Gastroesophageal sphincter (tissue), 4 donors: ENCODE results near the gene CNIH4. TPM values are rescaled to one million over a fixed set of nuclear protein-coding genes. Genes with fewer than 3 reads are reported as not detected.
"Not testable (repeated sequence)": the region's sequence is repeated elsewhere in the genome, so short reads cannot be mapped to it uniquely, and the experiment has no call there.

Experiments
- ATAC-seq: fragments of 150-250 bp; one replicate; pipeline ENCODE4 v1.9.1; 2016; ENCODE audit warnings: mild to moderate bottlenecking, moderate library complexity
- H3K27ac ChIP-seq, 4 donors: fragments of 200-600 bp; sonication (generic) in 3 of 4; 1 replicate in 3 of 4; 2 replicates in 1 of 4; pipeline ENCODE4 v1.5.1; 2016 to 2019
- H3K27me3 ChIP-seq: fragments of 200-600 bp; sonication (generic); one replicate; pipeline ENCODE4 v1.5.1; 2019
- H3K36me3 ChIP-seq, 2 donors: fragments of 200-600 bp; sonication (generic); one replicate each; pipeline ENCODE4 v1.5.1; 2019; ENCODE audit warnings: control low read depth in 1 of 2
- H3K4me1 ChIP-seq, 3 donors: fragments of 200-600 bp; sonication (generic); 1 replicate in 2 of 3; 2 replicates in 1 of 3; pipeline ENCODE4 v1.5.1; 2016 to 2019; ENCODE audit warnings: control low read depth in 2 of 3
- H3K4me3 ChIP-seq, 2 donors: fragments of 200-600 bp; sonication (generic); one replicate each; pipeline ENCODE4 v1.5.1; 2019; ENCODE audit warnings: mild to moderate bottlenecking in 1 of 2, moderate library complexity in 1 of 2
- H3K9me3 ChIP-seq, 3 donors: fragments of 200-600 bp; sonication (generic); one replicate each; pipeline ENCODE4 v1.5.1; 2017 to 2019; ENCODE audit warnings: control low read depth in 2 of 3
- CTCF ChIP-seq, 4 experiments: fragments of 200-600 bp in 2 of 4; fragments of 450-650 bp in 2 of 4; sonication (generic) in 1 of 4; IDR thresholded peaks; one replicate each; pipeline ENCODE4 v1.5.1; 2017 to 2019; ENCODE audit warnings: antibody characterized with exemption in 4 of 4, mild to moderate bottlenecking in 2 of 4, moderate library complexity in 2 of 4
- EP300 ChIP-seq: sonication (generic); formaldehyde crosslinking; IDR thresholded peaks from one replicate; pipeline ENCODE4 v1.6.1; 2017; ENCODE audit warnings: antibody characterized with exemption, mild to moderate bottlenecking
- POLR2A ChIP-seq, 2 donors: fragments of 450-650 bp; IDR thresholded peaks; one replicate each; pipeline ENCODE4 v1.6.1; 2017; ENCODE audit warnings: antibody characterized with exemption in 2 of 2, mild to moderate bottlenecking in 2 of 2, moderate library complexity in 1 of 2
- POLR2AphosphoS5 ChIP-seq: sonication (generic); formaldehyde crosslinking; IDR thresholded peaks from one replicate; pipeline ENCODE4 v1.6.1; 2017; ENCODE audit warnings: antibody characterized with exemption
- WGBS, 2 donors: methylation state at CpG; one replicate each; pipeline ENCODE4 v1.1.5; 2018; ENCODE audit warnings: low coverage in 1 of 2; 5-methylcytosine and 5-hydroxymethylcytosine counted together
- total RNA-seq, 4 donors: library from RNA; depleted of rRNA; stranded (reverse); fragments of >200 nt; gene quantifications; one replicate each; pipeline ENCODE4 v1.1.0, GENCODE V29; 2016

Gene CNIH4
- total RNA-seq, 4 donors from 2014 or later, result 35.3 to 63.4 (median 41.5) TPM

GRCh38 chr1:224338150-224338838, 18.4 kb upstream of the CNIH4 start:
- WGBS, 2 donors, result 90 to 94% methylated on average over 3 to 4 of the region's 4 CpGs
- Histone ChIP-seq H3K36me3 (no peaks in the 10 kb centered on the region), H3K4me3 (no peak overlapping the region), H3K9me3 (peaks cover 0 to 8% (median 0%) of the 10 kb centered on the region in 3 donors), H3K27ac (no peak overlapping the region), H3K27me3 (peaks cover 31% of the 10 kb centered on the region), H3K4me1 (peaks cover 0 to 6% (median 3%) of the 10 kb centered on the region in 3 donors)
- TF ChIP-seq CTCF (IDR thresholded peaks at IDR 0.05), result no peak
- no peak for TF ChIP-seq POLR2A (IDR thresholded peaks at IDR 0.05)
- no peak for TF ChIP-seq POLR2AphosphoS5
- no peak for TF ChIP-seq EP300
- ATAC-seq, result no peak

DNA sequence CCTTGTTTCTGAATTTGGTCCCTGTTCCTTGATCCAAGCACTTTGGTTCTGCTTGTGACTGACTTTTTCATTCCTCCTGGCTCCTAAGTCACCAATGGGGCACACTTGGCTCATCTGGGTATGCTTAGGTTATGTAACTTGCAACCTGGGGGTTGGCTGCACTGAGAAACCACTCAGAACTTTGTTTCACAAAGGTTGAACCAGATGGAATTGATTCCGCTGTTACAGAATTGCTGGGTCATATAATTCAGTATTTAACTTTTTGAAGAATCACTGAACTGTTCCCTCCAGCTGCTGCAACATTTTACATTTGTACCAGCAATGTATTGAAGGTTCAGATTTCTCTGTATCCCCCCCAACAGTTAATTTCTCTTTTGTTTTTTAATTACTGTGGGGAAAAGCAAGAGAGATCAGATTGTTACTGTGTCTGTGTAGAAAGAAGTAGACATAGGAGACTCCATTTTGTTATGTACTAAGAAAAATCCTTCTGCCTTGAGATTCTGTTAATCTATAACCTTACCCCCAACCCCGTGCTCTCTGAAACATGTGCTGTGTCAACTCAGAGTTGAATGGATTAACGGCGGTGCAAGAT, 17.1 kb upstream of the CNIH4 start:
- TF ChIP-seq POLR2A (IDR thresholded peaks at IDR 0.05), result no peak
- TF ChIP-seq CTCF (IDR thresholded peaks at IDR 0.05), result no peak
- no peak for TF ChIP-seq EP300
- TF ChIP-seq POLR2AphosphoS5, result no peak

GRCh38 chr1:224340453-224341384, 16.0 kb upstream of the CNIH4 start:
- Histone ChIP-seq H3K9me3 (peaks cover 0 to 25% (median 0%) of the 10 kb centered on the region in 3 donors), H3K27me3 (peaks cover 33% of the 10 kb centered on the region), H3K4me3 (peak overlapping the region; percentile 16 to 48)
- not testable (repeated sequence) for H3K27ac ChIP-seq, H3K4me1 ChIP-seq, H3K36me3 ChIP-seq, ATAC-seq
- 14% methylated on average over 9 of the region's 36 CpGs; no CpG with 5 or more reads in 1 of the 2 donors for WGBS, 2 donors

More for the DNA sequence above, 17.1 kb upstream of the CNIH4 start:
- Histone ChIP-seq H3K9me3 (peaks cover 0 to 21% (median 0%) of the 10 kb centered on the region in 3 donors), H3K4me3 (no peak overlapping the region), H3K4me1 (peaks cover 0 to 6% (median 3%) of the 10 kb centered on the region in 3 donors), H3K36me3 (no peaks in the 10 kb centered on the region), H3K27ac (no peak overlapping the region), H3K27me3 (peaks cover 33% of the 10 kb centered on the region)
- ATAC-seq, result no peak
- no CpG with 5 or more reads among the region's 4 CpGs for WGBS, 2 donors

GRCh38 chr1:224343679-224344078, 13.0 kb upstream of the CNIH4 start:
- Histone ChIP-seq H3K27me3 (peaks cover 39% of the 10 kb centered on the region), H3K36me3 (no peaks in the 10 kb centered on the region), H3K27ac (no peak overlapping the region), H3K4me3 (no peak overlapping the region), H3K9me3 (peaks cover 0 to 25% (median 0%) of the 10 kb centered on the region in 3 donors), H3K4me1 (peaks cover 0 to 6% (median 3%) of the 10 kb centered on the region in 3 donors)
- no peak for ATAC-seq
- TF ChIP-seq POLR2A (IDR thresholded peaks at IDR 0.05) (no peak), CTCF (IDR thresholded peaks at IDR 0.05) (no peak), POLR2AphosphoS5 (no peak), EP300 (no peak)
- 39 to 40% methylated on average over 1 to 3 of the region's 3 CpGs for WGBS, 2 donors

GRCh38 chr1:224348137-224348536, 8.5 kb upstream of the CNIH4 start:
- Histone ChIP-seq H3K36me3 (no peaks in the 10 kb centered on the region), H3K27ac (no peak overlapping the region), H3K4me1 (no peaks in the 10 kb centered on the region), H3K9me3 (peaks cover 0 to 18% (median 0%) of the 10 kb centered on the region in 3 donors), H3K27me3 (peaks cover 10% of the 10 kb centered on the region), H3K4me3 (no peak overlapping the region)
- ATAC-seq, result no peak
- TF ChIP-seq POLR2A (IDR thresholded peaks at IDR 0.05) (no peak), EP300 (no peak), CTCF (IDR thresholded peaks at IDR 0.05) (no peak), POLR2AphosphoS5 (no peak)
- WGBS, 2 donors, result 63 to 68% methylated on average over 2 of the region's 2 CpGs

- not testable (repeated sequence) for H3K4me3 ChIP-seq, H3K27me3 ChIP-seq, H3K4me1 ChIP-seq, H3K9me3 ChIP-seq, H3K36me3 ChIP-seq, H3K27ac ChIP-seq, ATAC-seq
- no CpG with 5 or more reads among the region's 30 CpGs for WGBS, 2 donors
Observed at GRCh38 chr1:224349716-224350115, 7.0 kb upstream of the CNIH4 start.

DNA sequence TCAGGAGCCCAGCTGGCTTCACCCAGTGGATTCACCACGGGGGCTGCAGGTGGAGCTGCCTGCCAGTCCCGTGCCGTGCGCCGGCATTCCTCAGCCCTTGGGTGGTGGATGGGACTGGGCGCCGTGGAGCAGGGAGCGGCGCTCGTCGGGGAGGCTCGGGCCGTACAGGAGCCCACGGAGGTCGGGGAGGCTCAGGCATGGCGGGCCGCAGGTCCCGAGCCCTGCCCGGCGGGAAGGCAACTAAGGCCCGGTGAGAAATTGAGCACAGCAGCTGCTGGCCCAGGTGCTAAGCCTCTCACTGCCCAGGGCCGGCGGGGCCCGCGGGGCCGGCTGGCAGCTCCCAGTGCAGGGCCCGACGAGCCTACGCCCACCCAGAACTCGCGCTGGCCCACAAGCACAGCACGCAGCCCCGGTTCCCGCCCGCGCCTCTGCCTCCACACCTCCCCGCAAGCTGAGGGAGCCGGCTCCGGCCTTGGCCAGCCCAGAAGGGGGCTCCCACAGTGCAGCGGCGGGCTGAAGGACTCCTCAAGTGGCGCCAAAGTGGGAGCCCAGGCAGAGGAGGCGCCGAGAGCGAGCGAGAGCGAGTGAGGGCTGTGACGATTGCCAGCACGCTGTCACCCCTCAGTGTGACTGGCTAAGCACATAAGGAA, 4.1 kb upstream of the CNIH4 start:
- not testable (repeated sequence) for H3K27me3 ChIP-seq, H3K4me3 ChIP-seq, H3K4me1 ChIP-seq, ATAC-seq, H3K36me3 ChIP-seq, H3K9me3 ChIP-seq, H3K27ac ChIP-seq
- WGBS, 2 donors, result 96% methylated on average over 5 of the region's 49 CpGs; no CpG with 5 or more reads in 1 of the 2 donors
